Muscle layer of duodenum (tissue), 2 donors: Measurements from ENCODE around the gene YWHAE.
"Not testable (repeated sequence)": the region's sequence is repeated elsewhere in the genome, so short reads cannot be mapped to it uniquely, and the experiment has no call there.

Source experiments
- H3K27ac ChIP-seq: one replicate; pipeline ENCODE4 v1.7.0; 2013; ENCODE audit warnings: mild to moderate bottlenecking, low read length
- H3K27me3 ChIP-seq: one replicate; pipeline ENCODE4 v1.7.0; 2013; ENCODE audit warnings: low read depth, mild to moderate bottlenecking, control low read depth, low read length
- H3K36me3 ChIP-seq, 2 donors: one replicate each; pipeline ENCODE4 v1.7.0; 2013; ENCODE audit warnings: low read length in 2 of 2, control low read depth in 1 of 2, mild to moderate bottlenecking in 1 of 2; ENCODE audit not compliant: insufficient read depth in 2 of 2, control insufficient read depth in 1 of 2
- H3K4me1 ChIP-seq, 2 donors: one replicate each; pipeline ENCODE4 v1.7.0; 2013; ENCODE audit warnings: low read length in 2 of 2, mild to moderate bottlenecking in 2 of 2, control low read depth in 1 of 2, moderate library complexity in 1 of 2; ENCODE audit not compliant: insufficient read depth in 2 of 2, control insufficient read depth in 1 of 2
- H3K4me3 ChIP-seq, 2 donors: one replicate each; pipeline ENCODE4 v1.7.0; 2013; ENCODE audit warnings: low read length in 2 of 2, low read depth in 1 of 2, mild to moderate bottlenecking in 1 of 2
- H3K9me3 ChIP-seq, 2 donors: one replicate each; pipeline ENCODE4 v1.7.0; 2013; ENCODE audit warnings: low read length in 2 of 2, control low read depth in 1 of 2, mild to moderate bottlenecking in 1 of 2; ENCODE audit not compliant: control insufficient read depth in 1 of 2
- donor health status: healthy.

Gene YWHAE

DNA sequence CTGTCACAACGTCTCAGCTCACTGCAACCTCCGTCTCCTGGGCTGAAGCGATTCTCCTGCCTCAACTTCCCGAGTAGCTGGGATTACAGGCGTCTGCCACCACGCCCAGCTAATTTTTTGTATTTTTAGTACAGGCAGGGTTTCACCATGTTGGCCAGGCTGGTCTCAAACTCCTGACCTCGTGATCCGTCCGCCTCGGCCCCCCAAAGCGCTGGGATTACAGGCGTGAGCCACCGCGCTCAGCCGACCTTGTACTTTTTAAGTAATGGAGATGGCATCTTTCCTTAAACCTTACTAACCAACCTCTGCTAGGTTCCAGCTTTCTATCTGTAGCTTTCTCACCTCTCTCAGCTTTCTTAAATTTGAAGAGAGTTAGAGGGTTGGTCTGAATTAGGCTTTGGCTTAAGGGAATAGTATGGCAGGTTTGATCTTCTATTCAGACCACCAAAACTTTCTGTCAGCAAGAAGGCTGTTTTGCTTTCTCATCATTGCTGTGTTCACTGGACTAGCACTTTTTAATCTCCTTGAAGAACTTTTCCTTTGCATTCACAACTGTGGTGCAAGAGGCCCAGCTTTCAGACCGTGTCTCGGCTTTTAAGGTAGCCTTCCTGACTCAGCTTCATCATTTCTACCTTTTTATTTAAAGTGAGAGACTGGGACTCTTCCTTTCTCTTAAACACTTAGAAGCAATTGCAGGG lies 28.0 kb downstream of the YWHAE start:
- Histone ChIP-seq H3K27me3 (no peaks in the 10 kb centered on the region), H3K36me3 (peaks cover 0 to 6% of the 10 kb centered on the region in 2 donors), H3K27ac (no peak overlapping the region), H3K4me1 (peaks cover 11 to 84% of the 10 kb centered on the region in 2 donors), H3K4me3 (no peak overlapping the region), H3K9me3 (no peaks in the 10 kb centered on the region)

GRCh38 chr17:1368588-1368987 lies 31.4 kb downstream of the YWHAE start:
- H3K27ac ChIP-seq: no peak overlapping the region
- H3K4me1 ChIP-seq: peaks cover 0 to 75% of the 10 kb centered on the region in 2 donors

DNA sequence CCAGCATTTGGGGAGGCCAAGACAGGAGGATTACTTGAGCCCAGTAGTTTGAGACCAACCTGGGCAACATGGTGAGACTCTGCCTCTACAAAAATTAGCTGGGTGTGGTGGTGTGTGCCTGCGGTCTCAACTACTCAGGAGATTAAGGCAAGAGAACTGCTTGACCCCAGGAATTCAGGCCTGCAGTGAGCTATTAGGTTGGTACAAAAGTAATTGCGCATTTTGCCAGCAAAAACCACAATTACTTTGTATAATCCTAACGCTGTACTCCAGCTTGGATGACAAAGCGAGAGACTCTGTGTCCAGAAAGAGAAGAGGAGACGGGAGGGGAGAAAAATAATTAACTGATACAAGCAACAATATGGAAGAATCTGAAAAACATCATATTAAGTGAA lies 32.7 kb downstream of the YWHAE start:
- no peak overlapping the region for H3K27ac ChIP-seq
- no peaks in the 10 kb centered on the region for H3K9me3 ChIP-seq
- H3K4me1 ChIP-seq: peaks cover 6 to 84% of the 10 kb centered on the region in 2 donors
- no peaks in the 10 kb centered on the region for H3K27me3 ChIP-seq
- peaks cover 5 to 8% of the 10 kb centered on the region in 2 donors for H3K36me3 ChIP-seq
- H3K4me3 ChIP-seq: no peak overlapping the region

More at GRCh38 chr17:1368588-1368987, 31.4 kb downstream of the YWHAE start:
- Histone ChIP-seq H3K36me3 (peaks cover 5 to 12% of the 10 kb centered on the region in 2 donors), H3K4me3 (no peak overlapping the region), H3K9me3 (no peaks in the 10 kb centered on the region), H3K27me3 (no peaks in the 10 kb centered on the region)

- no peaks in the 10 kb centered on the region for H3K9me3 ChIP-seq
- peaks cover 9 to 84% of the 10 kb centered on the region in 2 donors for H3K4me1 ChIP-seq
- no peak overlapping the region for H3K4me3 ChIP-seq
- no peaks in the 10 kb centered on the region for H3K27me3 ChIP-seq
- H3K27ac ChIP-seq: no peak overlapping the region
- H3K36me3 ChIP-seq: peaks cover 5 to 7% of the 10 kb centered on the region in 2 donors
These were observed 33.8 kb downstream of the YWHAE start for GRCh38 chr17:1366234-1366633.

- Histone ChIP-seq H3K9me3 (no peaks in the 10 kb centered on the region), H3K4me3 (no peak overlapping the region), H3K27me3 (no peaks in the 10 kb centered on the region), H3K4me1 (peaks cover 9 to 84% of the 10 kb centered on the region in 2 donors), H3K36me3 (peaks cover 5 to 7% of the 10 kb centered on the region in 2 donors), H3K27ac (no peak overlapping the region)
These were observed 34.5 kb downstream of the YWHAE start for GRCh38 chr17:1365445-1366039.

- H3K4me3 ChIP-seq: no peak overlapping the region
- peak overlapping the region; percentile 55 for H3K27ac ChIP-seq
- H3K27me3 ChIP-seq: no peaks in the 10 kb centered on the region
- H3K9me3 ChIP-seq: no peaks in the 10 kb centered on the region
- H3K4me1 ChIP-seq: peaks cover 9 to 67% of the 10 kb centered on the region in 2 donors
- H3K36me3 ChIP-seq: peaks cover 12 to 15% of the 10 kb centered on the region in 2 donors
These were observed 37.1 kb downstream of the YWHAE start for GRCh38 chr17:1362964-1363363.

- H3K4me1 ChIP-seq: peaks cover 9 to 60% of the 10 kb centered on the region in 2 donors
- no peak overlapping the region for H3K4me3 ChIP-seq
These were observed 37.8 kb downstream of the YWHAE start for GRCh38 chr17:1362065-1362848.

GRCh38 chr17:1360975-1361374 lies 39.0 kb downstream of the YWHAE start:
- Histone ChIP-seq H3K4me3 (no peak overlapping the region), H3K36me3 (peaks cover 12 to 18% of the 10 kb centered on the region in 2 donors), H3K27ac (no peak overlapping the region), H3K4me1 (peaks cover 9 to 50% of the 10 kb centered on the region in 2 donors), H3K9me3 (no peaks in the 10 kb centered on the region), H3K27me3 (no peaks in the 10 kb centered on the region)

More at GRCh38 chr17:1362065-1362848, 37.8 kb downstream of the YWHAE start:
- peak overlapping the region; percentile 55 for H3K27ac ChIP-seq
- H3K27me3 ChIP-seq: no peaks in the 10 kb centered on the region
- peaks cover 12 to 18% of the 10 kb centered on the region in 2 donors for H3K36me3 ChIP-seq
- no peaks in the 10 kb centered on the region for H3K9me3 ChIP-seq

- Histone ChIP-seq H3K4me1 (peaks cover 9 to 44% of the 10 kb centered on the region in 2 donors), H3K36me3 (peaks cover 14 to 20% of the 10 kb centered on the region in 2 donors)
- H3K4me3 ChIP-seq, H3K9me3 ChIP-seq, H3K27me3 ChIP-seq, H3K27ac ChIP-seq: not testable (repeated sequence)
These were observed 39.7 kb downstream of the YWHAE start for GRCh38 chr17:1360315-1360714.

DNA sequence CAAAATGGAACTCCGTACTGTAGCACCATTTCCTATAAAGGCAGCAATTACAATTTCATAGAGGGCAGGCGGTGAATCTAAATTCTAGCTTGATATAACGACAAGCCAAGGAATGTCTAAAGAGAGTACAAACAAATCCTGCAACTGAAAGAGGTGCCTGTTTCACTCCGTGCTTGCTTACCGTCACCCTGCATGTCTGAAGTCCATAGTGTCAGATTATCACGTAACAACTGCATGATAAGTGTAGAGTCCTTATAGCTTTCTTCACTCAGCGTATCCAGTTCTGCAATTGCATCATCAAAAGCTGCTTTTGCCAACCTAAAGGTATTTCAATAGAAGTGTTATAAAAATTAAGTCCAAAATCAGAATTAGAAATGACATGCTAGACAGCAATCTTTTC lies 46.0 kb downstream of the YWHAE start:
- H3K36me3 ChIP-seq: peaks cover 26 to 30% of the 10 kb centered on the region in 2 donors
- no peak overlapping the region for H3K27ac ChIP-seq
- H3K4me1 ChIP-seq: no peaks in the 10 kb centered on the region
- no peaks in the 10 kb centered on the region for H3K27me3 ChIP-seq
- H3K9me3 ChIP-seq: no peaks in the 10 kb centered on the region
- no peak overlapping the region for H3K4me3 ChIP-seq

DNA sequence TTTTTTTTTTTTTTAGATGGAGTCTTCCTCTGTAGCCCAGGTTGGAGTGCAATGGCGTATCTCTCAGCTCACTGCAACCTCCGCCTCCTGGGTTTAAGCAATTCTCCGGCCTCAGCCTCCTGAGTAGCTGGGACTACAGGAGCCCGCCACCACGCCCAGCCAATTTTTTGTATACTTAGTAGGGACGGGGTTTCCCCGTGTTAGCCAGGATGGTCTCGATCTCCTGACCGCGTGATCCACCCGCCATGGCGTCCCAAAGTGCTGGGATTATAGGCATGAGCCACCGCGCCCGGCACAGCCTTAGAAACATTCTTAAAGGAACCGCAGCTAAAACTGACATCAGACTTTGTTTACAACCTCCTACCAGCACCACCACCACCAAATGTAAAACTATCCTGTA lies 47.5 kb downstream of the YWHAE start:
- not testable (repeated sequence) for H3K4me1 ChIP-seq, H3K4me3 ChIP-seq, H3K27ac ChIP-seq, H3K9me3 ChIP-seq, H3K27me3 ChIP-seq
- peaks cover 25 to 27% of the 10 kb centered on the region in 2 donors for H3K36me3 ChIP-seq
